ENCODE data around the gene ATP6V0C. TPM values are rescaled to one million over a fixed set of nuclear protein-coding genes. Genes with fewer than 3 reads are reported as not detected.

The ATP6V0C gene
- total RNA-seq, 2 experiments from 2014 or later: 147 to 148 TPM

- ChIA-PET CTCF (interaction anchor here (0.5 to 2.8 kb wide), 19 partner anchors 10 to 306 kb away, joined by 3 to 22 read pairs (median 4); partner anchors contain the start of genes ABCA3, ATP6V0C, CEMP1 and TBC1D24), POLR2A (no interaction called here)
These were observed 13.3 kb upstream of the ATP6V0C start for GRCh38 chr16:2500430-2500917.

GRCh38 chr16:2500918-2501750, 12.6 kb upstream of the ATP6V0C start:
- CTCF ChIA-PET: interaction anchor here (0.5 to 2.8 kb wide), 24 partner anchors 9 to 306 kb away, joined by 3 to 22 read pairs (median 4); partner anchors contain the start of genes ABCA3, ATP6V0C, CEMP1 and TBC1D24
- POLR2A ChIA-PET: interaction anchor here (0.8 to 1.0 kb wide), 2 partner anchors 14 to 19 kb away, joined by 3 read pairs; partner anchors contain the start of gene AMDHD2

GRCh38 chr16:2501946-2502895, 11.5 kb upstream of the ATP6V0C start:
- ChIA-PET POLR2A (interaction anchor here (0.6 to 1.0 kb wide), 3 partner anchors 13 to 154 kb away, joined by 3 to 8 read pairs (median 3); partner anchors contain the start of gene AMDHD2), CTCF (interaction anchor here (0.6 to 2.8 kb wide), 15 partner anchors 8 to 574 kb away, joined by 3 to 22 read pairs (median 4); partner anchors contain the start of genes ATP6V0C and TBC1D24)

- ChIA-PET CTCF (no interaction called here), POLR2A (no interaction called here)
These were observed 8.1 kb upstream of the ATP6V0C start for GRCh38 chr16:2505695-2506094.

- ChIA-PET CTCF (no interaction called here), POLR2A (no interaction called here)
These were observed 6.6 kb upstream of the ATP6V0C start for GRCh38 chr16:2507052-2507659.

- ChIA-PET POLR2A (no interaction called here), CTCF (no interaction called here)
These were observed 6.1 kb upstream of the ATP6V0C start for GRCh38 chr16:2507665-2508064.

DNA sequence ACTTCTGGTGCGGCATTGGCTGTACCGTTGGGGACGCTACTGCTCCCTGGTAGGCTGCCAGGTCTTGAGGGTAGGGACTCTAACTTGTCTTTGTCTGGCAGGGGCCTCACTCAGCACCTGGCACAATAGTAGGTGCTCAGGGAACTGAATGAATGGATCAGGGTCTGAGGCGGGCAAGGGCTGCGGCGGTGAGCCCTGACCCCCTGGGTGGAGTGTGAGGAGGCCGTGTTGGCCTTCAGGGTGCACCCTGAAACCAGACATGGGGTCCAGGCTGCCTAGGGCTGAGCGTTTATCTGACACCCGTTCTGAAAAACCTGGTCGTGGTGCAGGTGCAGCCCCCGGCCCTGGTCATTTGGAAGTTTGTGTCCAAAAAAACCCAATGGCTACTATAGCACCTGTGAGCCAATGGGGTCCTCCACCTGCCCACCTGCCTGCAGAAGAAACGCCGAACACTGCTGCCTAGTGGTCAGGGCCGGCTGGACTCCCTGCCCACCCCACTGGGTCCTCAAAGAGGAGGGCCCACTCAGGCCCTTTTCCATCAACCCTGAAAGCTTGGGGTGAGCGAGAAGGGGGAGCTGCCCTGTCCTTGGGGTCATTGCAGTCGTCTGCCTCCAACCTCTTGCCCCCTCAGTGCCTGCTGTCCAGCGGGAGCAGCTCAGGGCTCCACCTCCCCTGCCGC, 4.9 kb upstream of the ATP6V0C start:
- ChIA-PET POLR2A (no interaction called here), CTCF (no interaction called here)

DNA sequence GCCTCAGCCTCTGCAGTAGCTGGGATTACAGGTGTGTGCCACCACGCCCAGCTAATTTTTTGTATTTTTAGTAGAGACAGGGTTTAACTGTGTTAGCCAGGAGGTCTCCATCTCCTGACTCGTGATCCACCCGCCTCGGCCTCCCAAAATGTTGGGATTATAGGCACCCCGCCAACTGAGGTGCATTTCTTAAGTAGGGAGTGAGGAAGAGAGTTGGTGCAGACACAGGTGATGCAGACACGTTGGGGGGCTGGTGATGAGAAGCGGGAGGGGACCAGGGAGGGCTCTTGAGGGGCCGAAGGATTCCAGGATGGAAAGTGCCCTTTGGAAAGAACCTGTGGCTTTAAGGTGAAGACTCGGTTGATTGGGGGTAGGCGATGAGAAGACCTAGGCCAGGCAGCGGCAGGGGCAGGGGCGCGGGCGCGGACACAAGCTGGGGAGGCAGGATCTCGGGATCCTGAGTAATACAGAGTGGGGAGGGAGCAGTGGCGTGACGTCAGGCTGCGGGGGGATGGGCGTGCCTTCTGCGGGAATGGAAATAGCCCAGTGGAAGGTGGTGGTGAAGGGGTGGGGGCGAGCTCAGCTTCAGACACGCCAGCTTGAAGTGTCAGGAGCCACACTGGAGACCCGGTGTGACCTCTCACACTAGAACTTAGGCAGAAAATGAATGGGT, 2.5 kb upstream of the ATP6V0C start:
- ChIA-PET CTCF (interaction anchor here (0.5 to 1.0 kb wide), 2 partner anchors 10 to 76 kb away, joined by 3 read pairs; no protein-coding TSS in a partner anchor), POLR2A (no interaction called here)

- POLR2A ChIA-PET: no interaction called here
These were observed 1.6 kb upstream of the ATP6V0C start for GRCh38 chr16:2511996-2512734.

GRCh38 chr16:2512735-2513404, 882 bp upstream of the ATP6V0C start:
- ChIA-PET POLR2A (interaction anchor here (0.6 to 1.1 kb wide), 2 partner anchors 18 to 45 kb away, joined by 3 to 5 read pairs; partner anchors contain the start of gene CEMP1), CTCF (interaction anchor here (0.9 to 2.8 kb wide), 3 partner anchors 10 to 217 kb away, joined by 3 to 9 read pairs (median 3); no protein-coding TSS in a partner anchor)

More at GRCh38 chr16:2511996-2512734, 1.6 kb upstream of the ATP6V0C start:
- CTCF ChIA-PET: interaction anchor here (0.9 to 2.8 kb wide), 4 partner anchors 9 to 217 kb away, joined by 3 to 9 read pairs (median 3); no protein-coding TSS in a partner anchor

DNA sequence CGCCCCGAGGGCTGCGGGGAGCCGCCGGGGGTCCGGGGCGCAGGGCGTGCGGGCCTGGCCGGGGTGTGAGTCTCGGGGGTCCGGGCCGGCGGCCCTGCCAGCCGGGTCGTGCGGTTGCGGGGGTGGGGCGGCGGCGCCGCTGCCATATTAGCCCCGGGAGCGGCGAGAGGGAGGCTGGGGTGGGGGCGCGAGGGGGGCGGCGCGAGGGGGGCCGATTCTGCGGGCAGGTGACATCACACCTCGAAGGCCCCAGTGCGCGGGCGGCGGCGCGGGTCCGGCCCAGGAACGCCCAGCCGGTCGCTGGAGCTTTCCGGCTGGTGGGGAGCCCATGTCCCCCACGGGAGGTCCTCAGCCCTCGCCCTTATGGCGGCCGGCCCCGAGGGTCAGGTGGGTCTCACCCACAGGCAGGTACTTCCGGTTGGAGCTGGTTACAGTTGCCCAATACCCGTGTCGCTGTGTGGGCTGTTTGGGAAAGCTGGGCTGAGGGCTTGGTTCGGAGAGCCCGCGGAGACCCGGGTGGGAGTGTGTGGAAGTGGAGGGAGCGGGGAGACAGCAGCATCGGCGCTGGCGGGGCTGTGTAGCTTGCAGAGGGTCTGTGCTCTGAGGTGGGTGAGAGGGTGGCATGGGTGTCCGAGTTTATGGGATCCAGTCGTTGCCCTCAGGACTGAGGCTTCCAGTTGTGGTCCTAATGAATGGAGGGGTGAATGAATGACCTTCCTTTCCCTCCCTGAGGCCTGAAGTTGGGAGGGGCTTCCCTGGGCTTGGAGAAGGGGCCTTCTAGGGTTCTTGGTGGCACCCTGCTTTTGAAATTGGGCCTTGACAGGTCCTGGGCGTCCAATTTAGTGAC, 804 bp downstream of the ATP6V0C start:
- POLR2A ChIA-PET: interaction anchor here (1.0 to 1.5 kb wide), 2 partner anchors 13 to 18 kb away, joined by 3 to 7 read pairs; no protein-coding TSS in a partner anchor

GRCh38 chr16:2515180-2515851, 1.6 kb downstream of the ATP6V0C start:
- CTCF ChIA-PET: interaction anchor here (0.6 to 2.8 kb wide), 6 partner anchors 14 to 761 kb away, joined by 3 to 9 read pairs (median 4); partner anchors contain the start of gene CCNF
- POLR2A ChIA-PET: interaction anchor here (0.5 to 1.5 kb wide), 3 partner anchors 14 to 24 kb away, joined by 3 to 7 read pairs (median 4); no protein-coding TSS in a partner anchor

More for the DNA sequence above, 804 bp downstream of the ATP6V0C start:
- CTCF ChIA-PET: interaction anchor here (1.1 to 2.8 kb wide), 4 partner anchors 13 to 85 kb away, joined by 3 to 9 read pairs (median 4); partner anchors contain the start of gene CCNF

DNA sequence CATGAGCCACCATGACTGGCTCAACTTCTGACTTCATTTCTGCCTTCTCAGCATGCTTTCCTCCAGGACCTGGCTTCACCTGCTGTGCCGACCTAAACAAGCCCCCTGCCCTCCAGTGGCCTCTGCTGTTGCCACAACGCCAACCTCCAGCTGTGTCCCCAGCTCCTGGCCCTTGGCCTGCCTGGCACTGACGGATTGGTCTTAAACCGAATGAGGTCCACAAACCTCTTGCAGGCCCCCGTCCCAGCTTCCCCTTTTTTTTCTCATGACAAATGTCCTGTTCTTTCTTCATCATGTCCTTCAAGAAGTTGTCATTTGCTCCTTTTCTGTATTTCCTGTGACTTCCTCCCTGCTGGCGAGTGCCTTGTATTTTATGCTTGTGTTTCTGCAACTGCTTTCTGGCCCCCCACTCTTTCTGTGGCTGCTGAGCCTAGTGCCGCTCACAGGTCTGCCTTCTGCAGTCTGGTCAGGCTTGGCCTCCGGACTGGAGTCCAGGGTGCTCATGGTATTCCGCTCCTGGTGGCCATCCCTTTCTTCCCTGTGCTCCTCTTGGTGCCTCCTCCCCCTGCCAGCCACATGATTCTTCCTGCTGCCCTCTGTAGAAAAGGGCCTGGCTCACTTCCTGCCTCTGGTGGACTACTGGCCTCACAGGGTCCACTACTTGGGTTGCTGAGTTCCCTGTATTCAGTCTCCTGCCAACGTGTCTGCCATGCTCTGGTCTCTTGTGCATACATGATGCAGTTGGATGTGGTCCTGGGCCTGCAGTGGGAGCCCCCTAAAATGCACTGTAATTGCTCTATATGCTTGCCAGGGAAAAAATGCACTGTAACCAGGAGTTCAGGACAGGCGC, 2.9 kb downstream of the ATP6V0C start:
- CTCF ChIA-PET: interaction anchor here (1.8 kb wide), 1 partner anchor 43 kb away, joined by 3 read pairs; no protein-coding TSS in a partner anchor
- POLR2A ChIA-PET: no interaction called here
